ENCODE results near the gene LYRM7. TPM values are rescaled to one million over a fixed set of nuclear protein-coding genes. Genes with fewer than 3 reads are reported as not detected.
A peak's percentile ranks its signal among the peaks of the same experiment; 100 is the strongest.
"Not testable (repeated sequence)": the region's sequence is repeated elsewhere in the genome, so short reads cannot be mapped to it uniquely, and the experiment has no call there.

LYRM7 gene
- polyA plus RNA-seq (2013), result 15.6 TPM

- peak; percentile 99 to 100 (median 100) for DNase-seq
- no peaks in the 10 kb centered on the region for H3K27me3 ChIP-seq (replicated peaks in 2 of 5; ENCODE audit: control insufficient read depth in 4 of 5, insufficient read depth in 5 of 5, low read length in 4 of 5)
- ChIA-PET POLR2A (no interaction called here), CTCF (interaction anchor here (1.4 kb wide), 1 partner anchor 212 kb away, joined by 5 read pairs; no protein-coding TSS in a partner anchor)
- H3K4me3 ChIP-seq (ENCODE audit: control insufficient read depth in 1 of 7, extremely low read depth in 1 of 7, insufficient read depth in 4 of 7, low read depth in 2 of 7, low read length in 6 of 7), result peak within 1 kb of the TSS; percentile 61 to 97 (median 77)
- peaks cover 10 to 26% (median 16%) of the 10 kb centered on the region in 4 experiments for H3K4me1 ChIP-seq (ENCODE audit: control extremely low read depth in 1 of 4, control insufficient read depth in 4 of 4, insufficient read depth in 4 of 4, low read length in 3 of 4)
- H3K36me3 ChIP-seq (ENCODE audit: control insufficient read depth in 4 of 4, insufficient read depth in 4 of 4, low read length in 3 of 4), result peaks cover 0 to 1% (median 0%) of the 10 kb centered on the region in 4 experiments
- 0% methylated on average over 28 of the region's 42 CpGs for WGBS (ENCODE audit: insufficient coverage)
- peak within 1 kb of the TSS; percentile 53 to 84 for H3K27ac ChIP-seq (ENCODE audit: insufficient read depth in 1 of 2, low read depth in 1 of 2, low read length in 2 of 2, poor library complexity in 1 of 2, severe bottlenecking in 2 of 2)
- H3K9me3 ChIP-seq (ENCODE audit: control extremely low read depth in 1 of 5, control insufficient read depth in 4 of 5, insufficient read depth in 2 of 5, low read depth in 1 of 5, low read length in 4 of 5), result no peaks in the 10 kb centered on the region
Measured at GRCh38 chr5:131170540-131171275, at the start of gene LYRM7. Gene LYRM7, plus strand, starts transcription at chr5:131170944. Its CDS starts 77 bp downstream, at chr5:131171021.

- 100% methylated on average over 1 of the region's 2 CpGs for WGBS (ENCODE audit: insufficient coverage)
- peaks cover 0 to 22% (median 3%) of the 10 kb centered on the region in 5 experiments for H3K9me3 ChIP-seq (ENCODE audit: control extremely low read depth in 1 of 5, control insufficient read depth in 4 of 5, insufficient read depth in 2 of 5, low read depth in 1 of 5, low read length in 4 of 5)
- H3K36me3 ChIP-seq (ENCODE audit: control insufficient read depth in 4 of 4, insufficient read depth in 4 of 4, low read length in 3 of 4); H3K27ac ChIP-seq (ENCODE audit: insufficient read depth in 1 of 2, low read depth in 1 of 2, low read length in 2 of 2, poor library complexity in 1 of 2, severe bottlenecking in 2 of 2); H3K27me3 ChIP-seq (replicated peaks in 2 of 5; ENCODE audit: control insufficient read depth in 4 of 5, insufficient read depth in 5 of 5, low read length in 4 of 5); POLR2A ChIA-PET; H3K4me1 ChIP-seq (ENCODE audit: control extremely low read depth in 1 of 4, control insufficient read depth in 4 of 4, insufficient read depth in 4 of 4, low read length in 3 of 4); H3K4me3 ChIP-seq (ENCODE audit: control insufficient read depth in 1 of 7, extremely low read depth in 1 of 7, insufficient read depth in 4 of 7, low read depth in 2 of 7, low read length in 6 of 7); DNase-seq: not testable (repeated sequence)
- CTCF ChIA-PET, result interaction anchor here (1.0 kb wide), 1 partner anchor 13 kb away, joined by 3 read pairs; no protein-coding TSS in a partner anchor
Measured at GRCh38 chr5:131127244-131127643, 43.5 kb upstream of the LYRM7 start.

GRCh38 chr5:131129306-131129705 is 41.4 kb upstream of the LYRM7 start:
- no CpG with 5 or more reads among the region's 4 CpGs for WGBS (ENCODE audit: insufficient coverage)
- Histone ChIP-seq H3K27ac (ENCODE audit: insufficient read depth in 1 of 2, low read depth in 1 of 2, low read length in 2 of 2, poor library complexity in 1 of 2, severe bottlenecking in 2 of 2) (no peak overlapping the region), H3K4me3 (ENCODE audit: control insufficient read depth in 1 of 7, extremely low read depth in 1 of 7, insufficient read depth in 4 of 7, low read depth in 2 of 7, low read length in 6 of 7) (no peak overlapping the region), H3K36me3 (ENCODE audit: control insufficient read depth in 4 of 4, insufficient read depth in 4 of 4, low read length in 3 of 4) (no peaks in the 10 kb centered on the region), H3K27me3 (replicated peaks in 2 of 5; ENCODE audit: control insufficient read depth in 4 of 5, insufficient read depth in 5 of 5, low read length in 4 of 5) (no peaks in the 10 kb centered on the region), H3K4me1 (ENCODE audit: control extremely low read depth in 1 of 4, control insufficient read depth in 4 of 4, insufficient read depth in 4 of 4, low read length in 3 of 4) (no peaks in the 10 kb centered on the region), H3K9me3 (ENCODE audit: control extremely low read depth in 1 of 5, control insufficient read depth in 4 of 5, insufficient read depth in 2 of 5, low read depth in 1 of 5, low read length in 4 of 5) (peaks cover 0 to 12% (median 3%) of the 10 kb centered on the region in 5 experiments)
- no peak for DNase-seq
- ChIA-PET POLR2A (no interaction called here), CTCF (no interaction called here)

GRCh38 chr5:131133091-131133490 is 37.7 kb upstream of the LYRM7 start:
- H3K4me3 ChIP-seq (ENCODE audit: control insufficient read depth in 1 of 7, extremely low read depth in 1 of 7, insufficient read depth in 4 of 7, low read depth in 2 of 7, low read length in 6 of 7); POLR2A ChIA-PET; DNase-seq; H3K9me3 ChIP-seq (ENCODE audit: control extremely low read depth in 1 of 5, control insufficient read depth in 4 of 5, insufficient read depth in 2 of 5, low read depth in 1 of 5, low read length in 4 of 5); H3K36me3 ChIP-seq (ENCODE audit: control insufficient read depth in 4 of 4, insufficient read depth in 4 of 4, low read length in 3 of 4); CTCF ChIA-PET; H3K27ac ChIP-seq (ENCODE audit: insufficient read depth in 1 of 2, low read depth in 1 of 2, low read length in 2 of 2, poor library complexity in 1 of 2, severe bottlenecking in 2 of 2); H3K27me3 ChIP-seq (replicated peaks in 2 of 5; ENCODE audit: control insufficient read depth in 4 of 5, insufficient read depth in 5 of 5, low read length in 4 of 5); H3K4me1 ChIP-seq (ENCODE audit: control extremely low read depth in 1 of 4, control insufficient read depth in 4 of 4, insufficient read depth in 4 of 4, low read length in 3 of 4): not testable (repeated sequence)
- no CpG with 5 or more reads among the region's 2 CpGs for WGBS (ENCODE audit: insufficient coverage)

- H3K27ac ChIP-seq (ENCODE audit: insufficient read depth in 1 of 2, low read depth in 1 of 2, low read length in 2 of 2, poor library complexity in 1 of 2, severe bottlenecking in 2 of 2); H3K4me3 ChIP-seq (ENCODE audit: control insufficient read depth in 1 of 7, extremely low read depth in 1 of 7, insufficient read depth in 4 of 7, low read depth in 2 of 7, low read length in 6 of 7); CTCF ChIA-PET; POLR2A ChIA-PET; H3K36me3 ChIP-seq (ENCODE audit: control insufficient read depth in 4 of 4, insufficient read depth in 4 of 4, low read length in 3 of 4); H3K4me1 ChIP-seq (ENCODE audit: control extremely low read depth in 1 of 4, control insufficient read depth in 4 of 4, insufficient read depth in 4 of 4, low read length in 3 of 4); H3K9me3 ChIP-seq (ENCODE audit: control extremely low read depth in 1 of 5, control insufficient read depth in 4 of 5, insufficient read depth in 2 of 5, low read depth in 1 of 5, low read length in 4 of 5); DNase-seq; H3K27me3 ChIP-seq (replicated peaks in 2 of 5; ENCODE audit: control insufficient read depth in 4 of 5, insufficient read depth in 5 of 5, low read length in 4 of 5): not testable (repeated sequence)
- WGBS (ENCODE audit: insufficient coverage), result no CpG with 5 or more reads among the region's 5 CpGs
Measured at GRCh38 chr5:131138406-131138805, 32.3 kb upstream of the LYRM7 start.

- Histone ChIP-seq H3K4me1 (ENCODE audit: control extremely low read depth in 1 of 4, control insufficient read depth in 4 of 4, insufficient read depth in 4 of 4, low read length in 3 of 4) (no peaks in the 10 kb centered on the region), H3K27me3 (replicated peaks in 2 of 5; ENCODE audit: control insufficient read depth in 4 of 5, insufficient read depth in 5 of 5, low read length in 4 of 5) (no peaks in the 10 kb centered on the region), H3K4me3 (ENCODE audit: control insufficient read depth in 1 of 7, extremely low read depth in 1 of 7, insufficient read depth in 4 of 7, low read depth in 2 of 7, low read length in 6 of 7) (no peak overlapping the region), H3K27ac (ENCODE audit: insufficient read depth in 1 of 2, low read depth in 1 of 2, low read length in 2 of 2, poor library complexity in 1 of 2, severe bottlenecking in 2 of 2) (no peak overlapping the region), H3K9me3 (ENCODE audit: control extremely low read depth in 1 of 5, control insufficient read depth in 4 of 5, insufficient read depth in 2 of 5, low read depth in 1 of 5, low read length in 4 of 5) (peaks cover 0 to 4% (median 0%) of the 10 kb centered on the region in 5 experiments), H3K36me3 (ENCODE audit: control insufficient read depth in 4 of 4, insufficient read depth in 4 of 4, low read length in 3 of 4) (no peaks in the 10 kb centered on the region)
- DNase-seq, result no peak
- CTCF ChIA-PET, result no interaction called here
- WGBS (ENCODE audit: insufficient coverage), result no CpG with 5 or more reads among the region's 2 CpGs
- POLR2A ChIA-PET, result no interaction called here
Measured at GRCh38 chr5:131139321-131139720, 31.4 kb upstream of the LYRM7 start.

GRCh38 chr5:131142970-131143617 is 27.6 kb upstream of the LYRM7 start:
- Histone ChIP-seq H3K27ac (ENCODE audit: insufficient read depth in 1 of 2, low read depth in 1 of 2, low read length in 2 of 2, poor library complexity in 1 of 2, severe bottlenecking in 2 of 2) (no peak overlapping the region), H3K4me3 (ENCODE audit: control insufficient read depth in 1 of 7, extremely low read depth in 1 of 7, insufficient read depth in 4 of 7, low read depth in 2 of 7, low read length in 6 of 7) (no peak overlapping the region), H3K36me3 (ENCODE audit: control insufficient read depth in 4 of 4, insufficient read depth in 4 of 4, low read length in 3 of 4) (no peaks in the 10 kb centered on the region), H3K4me1 (ENCODE audit: control extremely low read depth in 1 of 4, control insufficient read depth in 4 of 4, insufficient read depth in 4 of 4, low read length in 3 of 4) (no peaks in the 10 kb centered on the region), H3K27me3 (replicated peaks in 2 of 5; ENCODE audit: control insufficient read depth in 4 of 5, insufficient read depth in 5 of 5, low read length in 4 of 5) (no peaks in the 10 kb centered on the region), H3K9me3 (ENCODE audit: control extremely low read depth in 1 of 5, control insufficient read depth in 4 of 5, insufficient read depth in 2 of 5, low read depth in 1 of 5, low read length in 4 of 5) (peaks cover 0 to 4% (median 0%) of the 10 kb centered on the region in 5 experiments)
- DNase-seq, result no peak
- ChIA-PET CTCF (no interaction called here), POLR2A (no interaction called here)
- WGBS (ENCODE audit: insufficient coverage), result no CpG with 5 or more reads among the region's 3 CpGs
